ENCODE data around the gene GPS2.

Gene GPS2

DNA sequence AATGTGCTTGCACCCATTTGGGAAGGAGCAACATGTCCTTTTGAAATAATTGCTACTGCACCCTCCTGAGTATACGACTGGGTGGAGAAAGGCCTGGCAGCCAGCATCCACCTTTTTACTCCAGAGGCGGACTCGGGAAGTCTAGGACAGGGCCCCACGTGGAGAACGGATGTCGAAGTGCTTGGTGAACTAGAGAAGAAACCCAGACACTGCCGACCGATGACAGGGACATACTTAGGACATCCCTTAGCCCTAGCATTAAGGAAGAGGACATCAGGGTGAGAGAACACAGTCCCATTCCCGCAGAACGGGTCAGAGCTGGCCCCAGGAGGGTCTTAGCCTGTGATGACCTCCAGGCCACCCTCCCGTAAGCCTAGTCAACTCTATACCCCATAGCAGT lies 24.5 kb downstream of the GPS2 start:
- no peak for DNase-seq

DNA sequence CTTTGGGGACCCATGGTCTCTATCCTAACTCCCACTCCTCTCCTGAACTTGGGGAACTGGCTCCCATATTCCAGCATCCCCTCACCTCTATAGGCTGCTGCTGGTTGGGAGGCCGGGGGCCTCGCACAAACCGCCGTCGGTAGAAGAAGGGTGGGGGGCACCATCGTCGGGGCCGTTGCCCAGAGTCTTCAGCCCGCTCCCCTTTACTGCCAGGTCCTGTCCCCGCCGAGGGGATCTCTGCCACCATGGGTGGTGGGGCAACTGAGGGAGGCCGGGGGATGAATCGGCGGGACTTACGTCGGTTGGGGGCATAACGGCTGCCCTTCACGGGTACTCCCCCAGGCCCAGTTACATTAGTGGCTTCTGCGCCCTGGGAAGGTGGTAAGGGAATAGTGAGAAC lies 25.0 kb downstream of the GPS2 start:
- DNase-seq: no peak

DNA sequence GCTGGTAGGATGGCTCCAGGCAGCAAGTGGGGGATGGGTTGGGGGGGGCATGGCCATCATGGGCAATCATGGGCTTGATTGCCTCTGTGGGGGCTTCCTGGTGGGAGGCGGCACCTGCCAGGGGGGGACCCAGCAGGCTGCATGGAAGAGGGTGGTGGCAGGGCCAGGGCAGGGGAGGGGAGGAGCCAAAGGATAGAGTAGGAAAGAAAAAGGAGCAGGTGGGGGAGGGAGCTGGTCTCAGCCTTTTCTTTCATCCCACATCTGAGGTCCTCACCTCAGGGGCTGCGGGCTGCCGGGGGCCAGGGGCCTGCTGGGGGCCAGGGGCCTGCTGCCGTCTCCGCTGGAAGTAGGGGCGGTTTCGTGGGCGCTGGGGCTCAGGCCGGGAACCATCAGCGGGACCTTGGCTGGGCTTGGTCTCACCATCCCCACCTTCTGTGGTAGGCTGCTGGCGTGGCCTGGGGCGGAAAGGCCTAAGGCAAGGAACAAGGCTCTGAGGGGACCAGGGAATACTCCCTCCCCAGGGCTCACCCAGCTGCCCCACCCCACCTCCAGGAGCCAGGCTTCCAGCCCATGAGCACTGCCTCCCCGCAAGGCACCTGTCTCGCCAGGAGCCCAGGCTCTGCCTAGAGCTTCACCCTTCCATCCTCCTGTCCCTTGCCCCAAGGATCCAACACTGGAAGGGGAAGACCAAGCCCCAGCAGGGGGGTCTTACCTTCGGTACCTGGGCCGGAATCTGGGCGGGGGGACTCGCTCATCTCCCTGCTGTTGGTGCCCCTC lies 25.7 kb downstream of the GPS2 start:
- DNase-seq: no peak

- DNase-seq: no peak
Observed at GRCh38 chr17:7285679-7286078, 29.5 kb downstream of the GPS2 start.

DNA sequence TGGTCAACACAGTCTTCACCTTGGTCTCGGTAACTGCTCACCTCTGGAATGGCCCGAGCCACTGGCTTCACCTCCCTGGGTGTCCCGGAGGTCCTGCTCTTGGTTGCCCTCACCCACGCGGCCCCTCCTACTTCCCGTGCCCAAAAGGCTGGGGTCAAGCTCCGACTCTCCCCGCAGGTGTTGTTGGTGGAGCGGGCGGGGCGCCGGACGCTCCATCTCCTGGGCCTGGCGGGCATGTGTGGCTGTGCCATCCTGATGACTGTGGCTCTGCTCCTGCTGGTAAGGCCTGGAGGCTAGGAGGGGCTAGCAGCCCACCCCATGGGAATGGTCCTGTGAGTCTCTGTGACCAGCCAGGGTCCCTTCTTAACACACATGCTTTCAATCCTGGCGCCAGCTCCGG lies 30.2 kb downstream of the GPS2 start:
- no peak for DNase-seq

GRCh38 chr17:7283471-7284216 lies 31.5 kb downstream of the GPS2 start:
- no peak for DNase-seq

- DNase-seq: no peak
Observed at GRCh38 chr17:7282752-7283321, 32.3 kb downstream of the GPS2 start.

DNA sequence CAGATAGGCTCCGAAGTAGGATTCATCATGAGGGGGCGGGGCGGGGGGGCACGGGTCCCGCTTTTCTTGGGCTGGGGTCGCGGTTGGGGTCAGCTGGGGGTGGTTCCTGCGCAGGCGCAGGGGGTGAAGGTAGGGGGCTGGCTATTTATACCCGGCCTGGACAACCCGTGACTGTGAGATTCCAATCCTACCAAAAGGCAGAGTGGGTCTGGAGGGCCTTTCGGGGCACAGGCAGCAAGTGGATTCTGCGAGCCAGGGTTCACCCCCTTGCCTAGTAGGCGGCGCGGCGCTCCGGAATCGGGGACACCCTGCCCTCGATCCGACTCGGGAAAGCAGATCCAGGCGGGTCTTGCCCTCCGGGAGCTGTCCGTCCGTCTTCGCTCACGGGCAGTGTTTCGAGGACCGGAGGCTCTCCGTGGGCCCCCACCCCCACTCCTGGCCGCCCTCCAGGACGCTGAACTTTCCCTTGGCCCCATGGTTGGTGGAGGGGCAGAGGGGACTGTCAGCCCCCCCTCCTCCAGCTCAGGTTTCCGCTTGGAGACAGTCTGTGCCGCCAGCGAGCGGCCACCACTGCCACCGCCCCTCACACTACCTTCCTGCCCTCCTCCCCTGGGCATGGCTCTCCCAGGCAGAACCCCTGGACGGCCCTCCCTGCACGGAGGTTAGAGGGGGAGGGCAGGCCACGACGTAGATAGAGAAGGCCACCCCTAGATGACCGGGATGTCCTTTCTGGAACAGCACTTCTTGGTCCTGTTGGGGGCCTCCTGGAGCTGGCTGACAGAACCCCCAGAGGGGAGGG lies 33.0 kb downstream of the GPS2 start:
- DNase-seq: no peak

GRCh38 chr17:7281074-7281952 lies 33.8 kb downstream of the GPS2 start, which contains the start of gene SLC2A4:
TSS of gene SLC2A4 (plus strand) at chr17:7281718. CDS start at chr17:7281935, 217 bp downstream.
- no peak for DNase-seq

DNA sequence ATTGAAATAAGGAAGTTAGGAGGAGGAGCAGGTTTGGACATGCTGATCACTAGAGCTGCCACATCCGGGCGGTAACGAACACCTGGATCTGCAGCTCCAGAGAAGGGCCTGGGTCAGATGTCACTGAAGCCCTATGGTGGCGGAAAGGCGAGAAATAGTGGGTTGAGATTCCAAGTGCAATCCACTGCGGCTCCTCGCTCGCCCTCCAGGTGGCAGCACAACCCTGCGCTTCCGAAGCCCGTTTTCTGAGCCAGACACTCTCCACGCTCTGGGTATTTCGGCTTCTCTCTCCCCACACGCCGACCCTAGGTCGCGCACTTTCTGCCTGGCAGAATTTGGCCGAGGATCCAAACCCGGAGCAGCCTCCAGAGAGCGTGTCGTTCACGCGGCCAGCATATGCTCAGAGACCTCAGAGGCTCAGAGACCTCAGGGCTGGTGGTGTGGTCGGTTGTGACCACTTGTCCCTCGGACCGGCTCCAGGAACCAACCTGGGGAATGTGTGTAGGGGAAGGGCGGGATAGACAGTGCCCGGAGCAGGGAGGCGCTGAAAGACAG lies 34.6 kb downstream of the GPS2 start:
- no peak for DNase-seq

GRCh38 chr17:7279448-7279847 lies 35.7 kb downstream of the GPS2 start:
- DNase-seq: no peak

DNA sequence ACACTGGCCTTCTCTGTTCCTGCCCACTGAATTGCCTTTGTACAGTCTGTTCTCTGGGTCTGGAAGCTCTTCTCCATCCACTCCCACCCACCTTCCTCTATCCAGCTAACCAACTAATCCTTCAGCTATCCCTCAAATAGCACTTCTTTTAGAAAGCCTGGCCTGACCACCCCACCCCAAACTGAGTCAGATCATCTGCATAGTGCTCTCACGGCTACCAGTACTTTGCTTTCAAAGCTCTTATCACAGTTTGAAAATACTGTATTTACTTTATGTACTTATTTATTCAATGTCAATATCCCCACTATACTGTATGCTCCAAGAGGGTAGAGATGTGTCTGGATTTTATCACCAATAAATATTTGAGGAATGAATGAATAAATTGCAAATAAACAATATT lies 48.4 kb downstream of the GPS2 start:
- no peak for DNase-seq

DNA sequence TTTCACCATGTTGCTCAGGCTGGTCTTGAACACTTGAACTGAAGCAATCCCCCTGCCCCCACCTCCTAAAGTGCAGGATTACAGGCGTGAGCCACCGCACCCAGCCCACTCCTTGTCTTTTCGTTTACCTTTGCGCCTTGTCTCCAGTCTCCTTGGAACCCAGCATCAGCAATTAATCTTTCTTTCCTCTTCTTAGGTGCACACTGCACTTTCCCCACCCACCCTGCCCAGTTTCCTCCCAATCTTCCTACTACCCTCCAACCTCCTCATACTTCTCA lies 51.4 kb downstream of the GPS2 start:
- DNase-seq: no peak

DNA sequence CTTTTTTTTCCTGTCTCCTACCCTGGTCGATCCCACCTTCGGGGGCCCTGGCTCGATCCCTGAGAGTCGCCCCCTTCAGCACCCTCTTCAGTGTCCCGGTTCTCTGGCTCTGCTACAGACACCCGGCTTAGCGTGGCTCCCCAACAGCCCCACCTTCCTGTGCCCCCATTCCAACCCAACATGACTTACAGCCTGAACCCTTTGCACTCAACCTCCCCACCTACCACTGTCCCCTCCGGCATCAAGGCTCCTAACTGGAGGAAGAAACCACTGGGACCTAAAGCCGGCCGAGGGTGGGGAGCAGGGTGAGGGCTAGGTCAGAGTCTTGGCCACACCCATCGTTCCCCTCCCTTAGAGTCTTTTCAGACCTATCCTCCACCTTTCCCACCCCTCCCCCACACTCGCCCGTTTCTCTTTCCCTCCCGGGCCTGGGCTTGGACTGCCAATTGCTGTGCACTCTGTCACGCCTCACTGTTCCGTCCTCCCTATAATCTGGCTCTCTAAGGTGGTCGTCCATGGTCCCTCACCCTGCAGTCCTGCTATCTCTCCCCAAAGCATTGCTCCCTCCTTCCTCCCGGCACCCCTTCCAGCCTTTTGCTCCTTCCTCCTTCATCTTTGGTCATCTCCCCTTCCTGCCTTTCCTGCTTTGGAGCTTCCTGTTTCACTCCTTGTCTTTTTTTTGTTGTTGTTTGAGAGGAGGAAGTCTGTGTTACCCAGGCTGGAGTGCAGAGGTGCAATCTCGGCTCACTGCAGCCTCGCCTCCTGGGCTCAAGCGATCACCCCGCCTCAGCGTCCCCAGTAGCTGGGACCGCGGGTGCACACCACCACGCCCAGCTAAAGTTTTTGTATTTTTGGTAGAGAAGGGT lies 52.0 kb downstream of the GPS2 start:
- DNase-seq: no peak
